Ectodermal cell (in vitro differentiated cells): ENCODE measurements around the gene CRTC1.

Experiments used
- H3K27ac ChIP-seq: 2 replicates; pipeline ENCODE4 v1.7.0; 2013; ENCODE audit warnings: mild to moderate bottlenecking, low read depth, low read length; ENCODE audit not compliant: insufficient read depth, poor library complexity, severe bottlenecking
- H3K27me3 ChIP-seq: 2 replicates; pipeline ENCODE4 v1.7.0; 2013; ENCODE audit warnings: mild to moderate bottlenecking, low read length; ENCODE audit not compliant: insufficient read depth, control insufficient read depth, poor library complexity, severe bottlenecking
- H3K36me3 ChIP-seq: one replicate; pipeline ENCODE4 v1.7.0; 2013; ENCODE audit warnings: low read length; ENCODE audit not compliant: control insufficient read depth, insufficient read depth
- H3K4me1 ChIP-seq: one replicate; pipeline ENCODE4 v1.7.0; 2013; ENCODE audit warnings: low read length; ENCODE audit not compliant: control insufficient read depth, insufficient read depth
- H3K4me3 ChIP-seq: 2 replicates; pipeline ENCODE4 v1.7.0; 2013; ENCODE audit warnings: low read depth, low read length, control low read depth; ENCODE audit not compliant: insufficient read depth
- H3K9me3 ChIP-seq: 2 replicates; pipeline ENCODE4 v1.7.0; 2013; ENCODE audit warnings: mild to moderate bottlenecking, low read length, moderate library complexity; ENCODE audit not compliant: control insufficient read depth
- WGBS, 2 experiments: methylation state at CpG; one replicate each; pipeline ENCODE4 v1.1.7; 2013; ENCODE audit warnings: missing lambda C conversion rate in 2 of 2; 5-methylcytosine and 5-hydroxymethylcytosine counted together

Gene CRTC1

DNA sequence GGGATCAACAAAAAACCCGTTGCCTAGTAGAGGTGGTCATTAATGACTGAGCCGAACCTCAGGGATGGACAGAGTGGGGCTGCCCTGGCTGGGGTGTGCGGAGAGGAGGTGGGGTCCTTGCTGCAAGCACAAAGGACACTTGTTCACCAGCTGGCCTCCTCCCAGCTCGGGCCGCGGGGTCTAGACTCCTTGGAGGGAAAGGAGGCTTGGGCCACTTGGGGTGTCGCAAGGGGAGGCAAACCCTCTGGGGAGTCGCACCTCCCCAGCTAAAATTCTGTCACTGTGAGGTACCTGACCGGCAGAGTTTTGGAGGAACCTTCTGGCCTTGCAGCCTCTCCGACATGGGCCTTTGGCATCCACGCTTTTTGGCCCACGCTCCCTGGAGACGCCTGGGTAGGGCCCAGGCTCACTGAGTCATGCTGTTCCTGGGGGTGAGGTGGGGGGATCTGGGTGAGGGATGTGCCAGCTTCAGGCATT is 38.4 kb upstream of the CRTC1 start:
- H3K27ac ChIP-seq = no peak overlapping the region
- H3K4me3 ChIP-seq = no peak overlapping the region
- H3K4me1 ChIP-seq = peaks cover 18% of the 10 kb centered on the region
- no peaks in the 10 kb centered on the region for H3K9me3 ChIP-seq
- no peaks in the 10 kb centered on the region for H3K36me3 ChIP-seq
- no peaks in the 10 kb centered on the region for H3K27me3 ChIP-seq
- WGBS, 2 experiments = 87% methylated on average over 13 of the region's 13 CpGs

DNA sequence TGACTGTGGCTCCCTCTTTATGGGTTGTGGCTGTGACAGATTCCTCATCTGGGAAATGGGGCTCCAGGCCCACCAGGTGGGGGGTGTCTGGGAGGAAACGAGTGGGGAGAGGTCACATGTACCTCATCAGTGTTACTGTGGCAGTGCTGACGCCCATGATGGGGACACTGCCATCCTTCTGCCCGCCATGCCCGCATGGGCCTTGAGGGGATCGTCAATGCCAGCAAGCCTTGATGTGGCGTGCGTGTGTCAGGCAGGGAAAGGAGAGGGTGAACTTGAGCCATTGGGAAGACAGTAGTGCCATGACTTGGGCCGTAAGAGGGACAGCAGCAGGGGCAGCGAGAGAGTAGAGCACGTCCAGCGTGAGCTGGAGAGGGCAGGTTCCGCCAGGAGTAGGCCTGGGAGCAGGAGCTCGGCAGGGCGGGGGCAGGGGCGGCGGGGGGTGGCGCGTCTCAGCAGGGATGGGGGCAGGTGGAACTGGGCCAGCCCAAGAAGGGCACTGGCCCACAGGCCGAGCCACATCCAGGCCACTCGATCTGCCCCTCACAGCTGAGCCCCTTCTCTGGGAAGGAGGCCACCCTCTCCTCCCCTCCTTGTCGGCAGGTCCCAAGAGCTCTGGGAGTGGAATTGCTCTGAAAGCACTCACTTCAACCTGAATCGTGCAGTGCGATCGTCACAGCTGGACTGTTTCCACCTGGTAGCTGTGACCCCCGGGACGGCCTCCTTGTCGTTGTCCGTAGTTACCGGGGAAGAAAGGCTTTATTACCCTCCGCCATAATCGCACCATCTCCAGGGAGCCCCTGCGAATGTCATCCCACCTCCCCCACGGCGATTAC is 36.7 kb upstream of the CRTC1 start:
- 85 to 86% methylated on average over 34 of the region's 34 CpGs for WGBS, 2 experiments
- H3K4me1 ChIP-seq = peaks cover 28% of the 10 kb centered on the region
- no peak overlapping the region for H3K27ac ChIP-seq
- H3K9me3 ChIP-seq = no peaks in the 10 kb centered on the region
- H3K4me3 ChIP-seq = no peak overlapping the region
- no peaks in the 10 kb centered on the region for H3K36me3 ChIP-seq
- H3K27me3 ChIP-seq = peaks cover 8% of the 10 kb centered on the region

DNA sequence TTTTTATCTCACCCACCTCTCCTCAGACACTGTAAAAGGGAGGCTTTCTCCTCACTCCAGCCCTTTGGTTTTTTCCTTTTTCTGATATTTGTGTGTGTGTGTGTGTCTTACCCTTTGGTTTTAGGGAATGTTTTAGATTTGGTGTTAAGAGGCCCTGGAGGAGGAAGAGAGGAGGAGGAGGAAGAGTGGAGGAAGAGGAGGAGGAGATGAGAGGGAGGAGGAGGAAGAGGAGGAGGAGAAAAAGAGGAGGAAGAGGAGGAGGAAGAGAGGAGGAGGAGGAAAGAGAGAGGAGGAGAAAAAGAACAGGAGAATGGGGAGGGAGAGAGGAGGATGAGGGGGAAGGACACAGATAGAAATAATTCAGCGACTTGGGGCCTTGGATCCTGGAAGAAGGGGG is 36.1 kb upstream of the CRTC1 start:
- no peak overlapping the region for H3K27ac ChIP-seq
- H3K27me3 ChIP-seq = peaks cover 8% of the 10 kb centered on the region
- H3K4me1 ChIP-seq = peaks cover 28% of the 10 kb centered on the region
- 92 to 97% methylated on average over 1 of the region's 1 CpG for WGBS, 2 experiments
- no peaks in the 10 kb centered on the region for H3K36me3 ChIP-seq
- no peaks in the 10 kb centered on the region for H3K9me3 ChIP-seq
- H3K4me3 ChIP-seq = no peak overlapping the region

DNA sequence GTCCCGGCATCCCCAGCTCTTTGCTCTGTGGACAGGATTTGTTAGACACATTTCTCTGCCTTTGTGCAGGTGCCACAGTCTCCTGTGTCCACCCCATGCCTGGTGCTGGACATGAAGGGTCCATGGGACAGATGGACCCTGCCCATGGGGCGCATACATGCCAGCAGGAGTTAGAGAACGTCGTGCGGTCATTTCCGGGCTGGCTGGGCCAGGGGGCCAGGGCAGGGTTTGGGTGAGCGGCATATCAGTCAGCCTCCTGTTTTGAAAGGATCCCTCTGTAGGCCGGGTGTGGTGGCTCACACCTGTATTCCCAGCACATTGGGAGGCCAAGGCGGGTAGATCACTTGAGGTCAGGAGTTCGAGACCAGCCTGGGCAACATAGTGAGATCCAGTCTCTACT is 35.7 kb upstream of the CRTC1 start:
- Histone ChIP-seq H3K36me3 (no peaks in the 10 kb centered on the region), H3K27ac (no peak overlapping the region), H3K9me3 (no peaks in the 10 kb centered on the region), H3K27me3 (peaks cover 8% of the 10 kb centered on the region), H3K4me1 (peaks cover 28% of the 10 kb centered on the region), H3K4me3 (no peak overlapping the region)
- 93 to 95% methylated on average over 10 of the region's 10 CpGs for WGBS, 2 experiments

DNA sequence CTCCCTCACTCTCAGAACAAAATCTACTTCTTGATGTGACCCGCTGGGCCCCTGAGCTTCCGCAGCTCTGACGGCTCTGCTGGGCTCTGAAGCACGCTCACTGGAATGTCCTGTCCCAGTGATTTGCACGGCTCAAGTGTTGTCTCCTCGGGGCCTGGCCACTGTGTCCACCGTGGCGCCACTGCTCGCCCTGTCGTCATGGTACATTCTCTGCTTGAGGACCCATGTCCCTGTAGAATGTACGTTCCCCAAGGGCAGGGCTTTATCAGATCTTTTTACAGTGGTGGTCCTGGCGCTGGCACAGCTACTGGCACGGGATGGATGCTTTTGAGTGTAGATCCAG is 34.5 kb upstream of the CRTC1 start:
- no peaks in the 10 kb centered on the region for H3K9me3 ChIP-seq
- H3K27ac ChIP-seq = peak overlapping the region; percentile 71
- H3K27me3 ChIP-seq = peaks cover 8% of the 10 kb centered on the region
- 78 to 81% methylated on average over 13 of the region's 13 CpGs for WGBS, 2 experiments
- H3K36me3 ChIP-seq = no peaks in the 10 kb centered on the region
- H3K4me3 ChIP-seq = no peak overlapping the region
- peaks cover 28% of the 10 kb centered on the region for H3K4me1 ChIP-seq

DNA sequence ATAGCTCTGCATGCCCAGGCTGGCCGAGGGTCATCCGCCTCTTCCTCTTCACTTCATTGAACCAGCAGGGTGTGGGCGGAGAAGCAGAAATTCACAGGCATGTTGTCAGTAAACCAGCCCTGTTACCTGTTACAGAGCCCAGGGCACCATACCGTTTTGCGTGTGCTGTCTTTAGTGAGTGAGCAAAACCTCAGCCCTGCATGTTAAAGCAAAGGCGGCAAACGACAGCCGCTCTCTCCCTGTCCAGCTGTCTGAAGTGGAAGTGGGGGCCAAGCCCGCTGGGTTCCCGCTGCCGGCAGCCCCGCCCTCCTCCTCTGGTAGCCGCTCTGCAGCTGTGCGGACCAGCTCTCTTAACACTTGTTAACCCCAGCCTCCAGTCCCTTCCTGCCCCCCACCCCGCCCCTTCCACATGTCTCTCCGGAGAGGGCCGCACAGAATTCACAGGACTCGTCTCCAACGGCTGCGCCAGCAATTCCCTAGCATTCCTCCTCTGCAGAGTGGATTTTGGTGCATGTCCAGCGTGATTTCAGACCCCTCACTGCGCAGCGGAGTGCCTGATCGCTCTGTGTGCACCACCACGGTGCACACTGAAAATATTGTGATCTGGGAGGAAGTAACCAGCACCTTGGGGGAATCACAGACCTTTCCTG is 34.0 kb upstream of the CRTC1 start:
- Histone ChIP-seq H3K4me1 (peaks cover 28% of the 10 kb centered on the region), H3K4me3 (no peak overlapping the region), H3K27ac (peak overlapping the region; percentile 71), H3K9me3 (no peaks in the 10 kb centered on the region), H3K36me3 (no peaks in the 10 kb centered on the region), H3K27me3 (peaks cover 8% of the 10 kb centered on the region)
- 35 to 40% methylated on average over 25 of the region's 25 CpGs for WGBS, 2 experiments

DNA sequence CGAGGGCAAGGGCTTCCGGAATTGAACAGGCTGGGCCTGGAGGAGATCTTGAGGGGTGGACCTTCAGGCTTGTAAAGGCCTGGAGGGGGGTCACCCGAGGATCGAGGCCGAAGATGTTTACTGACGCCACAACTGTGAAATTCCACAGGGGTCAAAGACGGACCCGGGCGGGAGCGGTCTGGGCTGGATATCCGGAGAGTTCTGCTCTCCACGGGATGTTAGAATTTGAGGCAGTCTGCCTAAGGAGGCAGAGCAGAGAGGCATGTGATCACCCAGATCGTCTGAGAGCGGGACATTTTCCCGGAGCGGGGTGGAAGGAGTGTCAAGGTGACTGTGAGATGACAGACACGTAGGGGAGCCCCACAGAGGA is 33.5 kb upstream of the CRTC1 start:
- Histone ChIP-seq H3K4me3 (no peak overlapping the region), H3K27ac (peak overlapping the region; percentile 71), H3K36me3 (no peaks in the 10 kb centered on the region), H3K9me3 (no peaks in the 10 kb centered on the region), H3K27me3 (peaks cover 8% of the 10 kb centered on the region), H3K4me1 (peaks cover 28% of the 10 kb centered on the region)
- 44 to 63% methylated on average over 17 of the region's 17 CpGs for WGBS, 2 experiments

DNA sequence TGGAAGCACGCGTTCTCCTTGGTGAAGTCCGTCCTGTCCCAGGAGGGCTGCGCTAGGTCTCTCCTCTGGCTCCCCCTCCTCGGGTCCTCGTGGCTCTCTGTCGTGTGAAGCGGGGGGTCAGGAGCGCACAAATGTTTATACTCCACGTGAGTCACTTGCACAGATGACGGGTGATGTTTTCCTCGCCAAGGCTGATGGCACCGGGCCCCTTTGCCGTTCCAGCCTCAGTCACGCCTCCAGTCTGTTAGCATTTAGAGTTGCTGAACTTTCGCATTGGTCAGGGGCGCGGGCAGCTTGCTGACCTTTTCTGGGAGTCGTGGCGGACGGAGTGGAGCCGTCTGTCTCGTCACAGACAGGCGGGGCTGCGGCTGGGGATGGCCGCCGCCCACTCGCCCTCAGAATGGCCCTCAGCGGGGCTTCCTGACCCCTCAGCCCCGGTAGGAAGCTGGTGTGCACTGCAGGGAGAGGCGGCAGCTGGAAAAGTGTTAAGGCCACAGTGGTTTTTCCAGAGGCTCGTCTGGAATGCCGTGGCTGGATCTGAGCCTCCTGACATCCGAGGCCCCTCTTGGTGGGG is 32.9 kb upstream of the CRTC1 start:
- Histone ChIP-seq H3K9me3 (no peaks in the 10 kb centered on the region), H3K4me1 (peaks cover 28% of the 10 kb centered on the region), H3K27ac (no peak overlapping the region), H3K4me3 (no peak overlapping the region), H3K36me3 (no peaks in the 10 kb centered on the region), H3K27me3 (peaks cover 8% of the 10 kb centered on the region)
- WGBS, 2 experiments = 50 to 59% methylated on average over 34 of the region's 34 CpGs

DNA sequence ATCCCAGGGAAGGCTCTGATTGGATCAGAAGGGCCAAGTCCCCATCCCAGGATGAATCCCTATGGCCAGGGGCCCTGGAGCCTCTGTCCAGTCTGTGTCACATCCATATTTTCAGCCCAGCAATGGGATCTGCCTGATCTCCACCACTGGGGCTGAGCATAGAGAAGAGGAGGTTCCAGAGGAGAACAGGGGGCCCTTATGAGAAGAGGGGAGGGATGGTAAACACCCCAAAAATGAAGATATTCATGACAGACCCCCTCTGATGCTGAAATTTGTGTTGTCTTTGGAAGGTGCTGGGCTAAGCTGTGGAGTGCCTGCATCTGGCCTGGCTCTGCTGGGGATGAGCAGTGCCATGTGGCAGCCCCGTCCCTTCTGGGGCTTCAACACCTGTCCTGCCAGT is 32.2 kb upstream of the CRTC1 start:
- no peaks in the 10 kb centered on the region for H3K36me3 ChIP-seq
- peaks cover 30% of the 10 kb centered on the region for H3K4me1 ChIP-seq
- no peak overlapping the region for H3K4me3 ChIP-seq
- no peaks in the 10 kb centered on the region for H3K9me3 ChIP-seq
- H3K27me3 ChIP-seq = peaks cover 8% of the 10 kb centered on the region
- 94 to 100% methylated on average over 1 of the region's 1 CpG for WGBS, 2 experiments
- no peak overlapping the region for H3K27ac ChIP-seq

DNA sequence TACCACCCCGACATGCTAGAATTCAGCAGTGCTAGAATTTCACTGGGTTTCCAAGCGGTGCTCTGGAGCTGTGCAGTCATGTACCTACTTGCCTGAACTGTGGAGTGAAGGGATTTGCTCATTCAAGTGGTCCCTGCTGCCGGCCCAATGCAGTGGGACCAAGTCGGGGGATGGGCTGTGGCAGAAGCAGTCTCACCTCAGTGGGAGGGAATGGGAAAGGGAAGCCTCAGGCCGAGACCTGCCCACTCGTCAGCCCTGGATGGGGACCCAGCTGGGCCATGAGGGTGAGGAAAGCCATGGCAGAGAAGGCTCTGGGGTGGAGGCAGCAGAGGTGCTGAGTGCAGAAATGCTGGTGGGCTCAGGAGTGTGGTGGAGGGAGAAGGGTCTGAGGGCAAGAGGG is 31.7 kb upstream of the CRTC1 start:
- H3K27ac ChIP-seq = no peak overlapping the region
- peaks cover 8% of the 10 kb centered on the region for H3K27me3 ChIP-seq
- no peaks in the 10 kb centered on the region for H3K36me3 ChIP-seq
- WGBS, 2 experiments = 81 to 84% methylated on average over 6 of the region's 6 CpGs
- no peaks in the 10 kb centered on the region for H3K9me3 ChIP-seq
- H3K4me1 ChIP-seq = peaks cover 31% of the 10 kb centered on the region
- no peak overlapping the region for H3K4me3 ChIP-seq
